Measurements from ENCODE around the gene TIMM44. TPM values are rescaled to one million over a fixed set of nuclear protein-coding genes. Genes with fewer than 3 reads are reported as not detected.

The TIMM44 gene
- total and polyA plus RNA-seq, 2 of the 8 experiments (the other 6 are each of a cell fraction or from before 2014, with no cell fraction given): 131 to 150 TPM

DNA sequence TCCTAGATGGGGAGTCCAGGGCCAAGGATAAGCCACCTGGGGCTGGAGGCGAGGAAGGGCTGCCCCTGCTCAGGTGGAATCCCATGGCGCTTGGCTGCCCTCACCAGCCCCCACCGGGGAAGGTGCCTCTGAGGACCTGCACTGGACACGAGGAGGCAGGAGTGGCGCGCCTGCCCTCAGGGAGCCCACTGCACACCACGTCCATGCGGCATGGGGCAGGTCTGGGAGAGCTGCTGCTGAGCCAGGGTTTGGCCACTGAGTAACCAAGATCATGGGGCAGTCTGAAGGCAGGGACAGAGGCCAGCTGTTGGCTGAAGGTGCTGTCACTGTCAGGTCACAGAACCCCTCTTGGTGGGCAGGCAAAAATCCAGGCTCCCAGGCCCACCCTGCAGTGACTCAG is 36.1 kb upstream of the TIMM44 start:
- FAIRE-seq (no peak), DNase-seq (ENCODE audit: low read depth in 1 of 2, low spot score in 2 of 2) (no peak)
- no peak overlapping the region for H2AFZ ChIP-seq (ENCODE audit: low read length)
- H3K9me3 ChIP-seq (ENCODE audit: insufficient read depth in 2 of 2, low read depth in 1 of 2, low read length in 1 of 2): no peaks in the 10 kb centered on the region
- no peak overlapping the region for H3K27ac ChIP-seq (ENCODE audit: low read depth, low read length)
- H3K79me1 ChIP-seq (ENCODE audit: low read depth, low read length): peaks cover 30% of the 10 kb centered on the region
- H4K20me1 ChIP-seq (replicated peaks in 1 of 2; ENCODE audit: control insufficient read depth in 1 of 2, insufficient read depth in 2 of 2, low read length in 2 of 2): peaks cover 35 to 55% of the 10 kb centered on the region in 2 experiments
- no peak overlapping the region for H4K91ac ChIP-seq (replicated peaks; ENCODE audit: insufficient read length, low read length)
- H2AK5ac ChIP-seq (ENCODE audit: low read depth, low read length): no peak overlapping the region
- peaks cover 0 to 15% of the 10 kb centered on the region in 2 experiments; a peak in 1 of 4 replicates for H3K79me2 ChIP-seq (ENCODE audit: control insufficient read depth in 1 of 2, insufficient read depth in 2 of 2, low read length in 2 of 2)
- no peak overlapping the region for H4K5ac ChIP-seq (ENCODE audit: insufficient read length, low read depth, low read length)
- no peak overlapping the region; the same call in 1 of the 2 replicates for H3K18ac ChIP-seq (ENCODE audit: extremely low read depth, low read length)
- H2BK15ac ChIP-seq (ENCODE audit: low read length): no peak overlapping the region
- no peak overlapping the region for H3K4me3 ChIP-seq (ENCODE audit: extremely low read depth in 1 of 4, insufficient read depth in 2 of 4, low read depth in 3 of 4, low read length in 4 of 4)
- TF ChIP-seq RAD21 (IDR thresholded peaks at IDR 0.05 in 1 of 2, conservative IDR thresholded peaks at IDR 0.05 in 1 of 2; ENCODE audit: low read depth in 2 of 2, low read length in 2 of 2) (no peak), TEAD4 (IDR thresholded peaks at IDR 0.05; ENCODE audit: low read depth, low read length) (no peak), CBX8 (IDR thresholded peaks at IDR 0.05; ENCODE audit: borderline replicate concordance, low read depth, low read length) (no peak), CTBP2 (IDR thresholded peaks at IDR 0.05; ENCODE audit: borderline replicate concordance, insufficient read depth, insufficient read length, low read length) (no peak), SP2 (IDR thresholded peaks at IDR 0.05; ENCODE audit: low read length) (no peak)
- TF ChIP-seq, protein P1, sequence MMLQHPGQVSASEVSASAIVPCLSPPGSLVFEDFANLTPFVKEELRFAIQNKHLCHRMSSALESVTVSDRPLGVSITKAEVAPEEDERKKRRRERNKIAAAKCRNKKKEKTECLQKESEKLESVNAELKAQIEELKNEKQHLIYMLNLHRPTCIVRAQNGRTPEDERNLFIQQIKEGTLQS (IDR thresholded peaks at IDR 0.05; ENCODE audit: insufficient read depth, low read depth, low read length): no peak
- H3K9ac ChIP-seq (replicated peaks in 1 of 4; ENCODE audit: extremely low read depth in 1 of 4, low read depth in 3 of 4, low read length in 3 of 4): no peak overlapping the region
- peaks cover 22 to 76% (median 55%) of the 10 kb centered on the region in 4 experiments for H3K36me3 ChIP-seq (ENCODE audit: control insufficient read depth in 2 of 4, insufficient read depth in 4 of 4, low read length in 3 of 4)
- no peak overlapping the region for H2BK120ac ChIP-seq (replicated peaks; ENCODE audit: low read depth, low read length)
- CTCF ChIA-PET (ENCODE audit: partially characterized antibody): interaction anchor here (0.6 to 0.9 kb wide), 2 partner anchors 14 to 52 kb away, joined by 3 to 4 read pairs; no protein-coding TSS in a partner anchor
- no peaks in the 10 kb centered on the region for H3K23me2 ChIP-seq (ENCODE audit: low read depth, low read length)
- no peak overlapping the region for H2BK20ac ChIP-seq (ENCODE audit: low read length)
- H3K4me2 ChIP-seq (ENCODE audit: insufficient read depth in 1 of 2, low read depth in 2 of 2, low read length in 2 of 2): no peak overlapping the region
- H3K4ac ChIP-seq (replicated peaks; ENCODE audit: insufficient read length, low read depth, low read length): no peak overlapping the region
- no peak overlapping the region for H2BK12ac ChIP-seq (ENCODE audit: low read depth, low read length)
- H3K27me3 ChIP-seq (replicated peaks in 1 of 4; ENCODE audit: control insufficient read depth in 3 of 4, extremely low read depth in 1 of 4, insufficient read depth in 3 of 4, low read length in 3 of 4): no peaks in the 10 kb centered on the region
- 87% methylated on average over 8 of the region's 8 CpGs; no CpG with 5 or more reads in 1 of the 2 experiments for WGBS, 2 experiments (ENCODE audit: extremely low coverage in 1 of 2, insufficient coverage in 1 of 2, insufficient read length in 1 of 2, insufficient replicate concordance in 2 of 2, low coverage in 1 of 2, low lambda C conversion rate in 2 of 2, missing lambda C conversion rate in 1 of 2)
- H3K14ac ChIP-seq (ENCODE audit: insufficient read length): no peak overlapping the region
- H3K4me1 ChIP-seq (replicated peaks in 1 of 4; ENCODE audit: control insufficient read depth in 3 of 4, insufficient read depth in 4 of 4, low read length in 3 of 4): no peaks in the 10 kb centered on the region
- H3K56ac ChIP-seq (replicated peaks; ENCODE audit: insufficient read length, low read depth, low read length): no peak overlapping the region
- no peak overlapping the region for H3K23ac ChIP-seq (ENCODE audit: insufficient read length)
- POLR2A ChIA-PET (ENCODE audit: partially characterized antibody): no interaction called here
- no peak overlapping the region for H2BK5ac ChIP-seq (ENCODE audit: low read depth, low read length)
- no peak overlapping the region for H4K8ac ChIP-seq (ENCODE audit: extremely low read depth, insufficient read depth, low read length)
